ENCODE measurements around the gene YTHDF2.
"Not testable (repeated sequence)": the region's sequence is repeated elsewhere in the genome, so short reads cannot be mapped to it uniquely, and the experiment has no call there.

YTHDF2 gene

DNA sequence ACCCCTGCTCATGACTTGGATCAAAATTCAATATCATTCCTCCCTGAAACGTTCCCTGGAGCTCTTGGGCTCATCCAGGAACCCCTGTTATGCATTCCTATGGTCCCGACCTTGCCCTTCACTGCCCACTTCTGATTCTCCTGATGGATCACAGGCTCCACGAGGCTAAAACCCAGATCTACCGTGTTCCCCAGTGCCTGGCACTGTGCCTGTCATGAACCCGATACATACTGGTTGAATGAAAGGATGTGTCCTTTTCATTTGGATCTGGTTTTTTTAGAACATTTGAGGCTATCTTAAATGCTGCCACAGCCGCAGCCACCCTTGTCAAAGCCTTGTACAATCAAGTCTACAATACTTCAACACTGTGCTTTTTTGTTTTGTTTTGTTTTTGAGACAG is 53.1 kb downstream of the YTHDF2 start:
- no peaks in the 10 kb centered on the region for H3K9me3 ChIP-seq (ENCODE audit: low read depth, low read length)
- no peak overlapping the region for H3K9ac ChIP-seq (ENCODE audit: insufficient read length)
- DNase-seq (ENCODE audit: low read depth, low spot score), result no peak
- H3K36me3 ChIP-seq (ENCODE audit: insufficient read depth, low read length), result no peaks in the 10 kb centered on the region
- no peak overlapping the region for H3K27ac ChIP-seq
- no peak overlapping the region for H3K4me3 ChIP-seq
- TF ChIP-seq POLR2AphosphoS5 (IDR thresholded peaks at IDR 0.05; ENCODE audit: borderline replicate concordance, low read depth, low read length), result no peak
- no peak for TF ChIP-seq EZH2 (IDR thresholded peaks at IDR 0.05)
- no peak for TF ChIP-seq FOXP2 (optimal IDR thresholded peaks at IDR 0.05; ENCODE audit: control extremely low read depth, extremely low read length, insufficient read depth)

DNA sequence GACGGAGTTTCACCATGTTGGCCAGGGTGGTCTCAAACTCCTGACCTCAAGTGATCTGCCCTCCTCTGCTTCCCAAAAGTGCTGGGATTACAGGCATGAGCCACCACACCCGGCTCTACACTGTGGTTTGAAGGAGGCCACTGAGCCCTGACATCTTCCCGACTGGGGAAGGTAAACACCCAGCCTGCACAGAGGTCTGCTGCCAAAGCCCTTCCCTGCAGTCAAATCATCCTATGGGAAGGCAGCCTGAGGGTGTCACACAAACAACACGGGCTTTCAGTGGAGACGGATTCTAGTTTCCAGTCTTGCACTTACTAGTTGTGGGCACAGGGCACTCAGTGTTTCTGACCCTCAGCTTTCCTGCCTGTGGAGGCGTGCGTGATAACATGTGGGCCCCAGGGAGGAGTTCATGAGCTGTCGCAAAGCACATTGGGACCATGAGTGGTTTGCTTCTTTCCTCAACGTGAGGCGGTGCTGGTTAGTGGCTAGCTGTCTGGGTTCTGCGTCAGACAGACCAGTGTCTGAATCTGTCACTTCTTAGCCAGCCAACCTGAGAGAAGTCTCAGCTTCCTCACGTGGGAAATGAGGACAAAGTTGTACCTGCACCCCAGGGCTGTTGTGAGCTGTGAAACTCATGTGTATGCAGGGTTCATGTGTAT is 53.8 kb downstream of the YTHDF2 start:
- TF ChIP-seq FOXP2 (optimal IDR thresholded peaks at IDR 0.05; ENCODE audit: control extremely low read depth, extremely low read length, insufficient read depth) (no peak), EZH2 (IDR thresholded peaks at IDR 0.05) (no peak), POLR2AphosphoS5 (IDR thresholded peaks at IDR 0.05; ENCODE audit: borderline replicate concordance, low read depth, low read length) (no peak)
- Histone ChIP-seq H3K4me3 (no peak overlapping the region), H3K9me3 (ENCODE audit: low read depth, low read length) (no peaks in the 10 kb centered on the region), H3K27ac (no peak overlapping the region), H3K36me3 (ENCODE audit: insufficient read depth, low read length) (no peaks in the 10 kb centered on the region), H3K9ac (ENCODE audit: insufficient read length) (no peak overlapping the region)
- DNase-seq (ENCODE audit: low read depth, low spot score), result no peak

DNA sequence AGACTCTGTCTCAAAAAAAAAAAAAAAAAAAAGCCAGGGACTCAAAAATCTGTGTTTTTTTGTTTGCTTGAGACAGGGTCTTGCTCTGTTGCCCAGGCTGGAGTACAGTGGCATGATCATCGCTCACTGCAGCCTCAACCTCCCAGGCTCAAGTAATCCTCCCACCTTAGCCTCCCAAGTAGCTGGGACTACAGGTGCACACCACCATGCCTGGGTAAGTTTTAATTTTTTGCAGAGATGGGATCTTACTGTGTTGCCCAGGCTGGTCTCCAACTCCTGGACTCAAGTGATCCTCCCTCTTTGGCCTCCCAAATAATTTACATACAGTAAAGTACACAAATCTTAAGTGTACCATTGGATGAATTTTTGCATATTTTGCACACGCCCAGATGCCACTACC is 55.2 kb downstream of the YTHDF2 start:
- H3K9me3 ChIP-seq (ENCODE audit: low read depth, low read length); H3K27ac ChIP-seq; DNase-seq (ENCODE audit: low read depth, low spot score); H3K9ac ChIP-seq (ENCODE audit: insufficient read length); H3K36me3 ChIP-seq (ENCODE audit: insufficient read depth, low read length); H3K4me3 ChIP-seq: not testable (repeated sequence)

DNA sequence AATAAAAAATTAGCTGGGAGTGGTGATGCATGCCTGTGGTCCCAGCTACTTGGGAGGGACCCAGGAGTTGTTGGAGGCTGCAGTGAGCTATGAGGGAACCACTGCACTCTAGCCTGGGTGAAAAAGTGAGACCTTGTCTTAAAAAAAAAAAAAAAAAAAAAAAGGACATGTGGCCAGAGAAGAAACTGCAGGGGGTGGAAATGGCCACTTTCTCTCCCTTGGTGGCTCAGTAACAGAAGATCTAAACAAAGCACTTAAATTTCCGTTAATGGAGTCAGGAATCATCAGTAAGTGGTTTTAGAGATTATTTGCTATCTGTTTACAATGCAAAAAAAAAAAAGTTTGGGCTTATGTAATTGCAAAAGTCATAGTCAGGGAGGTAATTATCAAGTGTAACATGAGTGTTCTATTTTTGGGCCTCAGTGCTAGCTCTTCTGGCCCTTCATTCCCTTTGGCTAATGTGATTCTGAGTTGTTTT is 55.9 kb downstream of the YTHDF2 start:
- no peak for TF ChIP-seq EZH2 (IDR thresholded peaks at IDR 0.05)
- no peak for TF ChIP-seq POLR2AphosphoS5 (IDR thresholded peaks at IDR 0.05; ENCODE audit: borderline replicate concordance, low read depth, low read length)
- TF ChIP-seq FOXP2 (optimal IDR thresholded peaks at IDR 0.05; ENCODE audit: control extremely low read depth, extremely low read length, insufficient read depth), result no peak
- no peak overlapping the region for H3K9ac ChIP-seq (ENCODE audit: insufficient read length)
- DNase-seq (ENCODE audit: low read depth, low spot score), result no peak

DNA sequence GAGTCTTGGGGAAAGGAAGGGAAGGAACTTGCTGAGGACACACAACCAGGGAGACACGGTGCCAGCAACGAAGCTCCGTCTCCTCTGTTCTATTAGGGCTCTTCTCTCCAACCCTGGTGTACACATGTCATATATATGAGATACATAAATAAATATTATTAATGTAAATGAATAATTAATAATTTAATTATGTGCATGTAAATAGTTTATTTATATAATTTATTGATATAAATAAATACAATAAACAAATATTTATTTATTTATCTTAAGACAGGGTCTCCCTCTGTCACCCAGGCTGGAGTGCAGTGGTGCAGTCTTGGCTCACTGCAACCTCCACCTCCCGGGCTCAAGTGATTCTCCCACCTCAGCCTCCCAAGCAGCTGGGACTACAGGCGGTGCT is 57.8 kb downstream of the YTHDF2 start:
- H3K9ac ChIP-seq (ENCODE audit: insufficient read length); H3K9me3 ChIP-seq (ENCODE audit: low read depth, low read length); H3K4me3 ChIP-seq; H3K36me3 ChIP-seq (ENCODE audit: insufficient read depth, low read length); DNase-seq (ENCODE audit: low read depth, low spot score); H3K27ac ChIP-seq: not testable (repeated sequence)

More for the DNA sequence above, 55.9 kb downstream of the YTHDF2 start:
- Histone ChIP-seq H3K9me3 (ENCODE audit: low read depth, low read length) (no peaks in the 10 kb centered on the region), H3K36me3 (ENCODE audit: insufficient read depth, low read length) (no peaks in the 10 kb centered on the region), H3K27ac (no peak overlapping the region), H3K4me3 (no peak overlapping the region)

DNA sequence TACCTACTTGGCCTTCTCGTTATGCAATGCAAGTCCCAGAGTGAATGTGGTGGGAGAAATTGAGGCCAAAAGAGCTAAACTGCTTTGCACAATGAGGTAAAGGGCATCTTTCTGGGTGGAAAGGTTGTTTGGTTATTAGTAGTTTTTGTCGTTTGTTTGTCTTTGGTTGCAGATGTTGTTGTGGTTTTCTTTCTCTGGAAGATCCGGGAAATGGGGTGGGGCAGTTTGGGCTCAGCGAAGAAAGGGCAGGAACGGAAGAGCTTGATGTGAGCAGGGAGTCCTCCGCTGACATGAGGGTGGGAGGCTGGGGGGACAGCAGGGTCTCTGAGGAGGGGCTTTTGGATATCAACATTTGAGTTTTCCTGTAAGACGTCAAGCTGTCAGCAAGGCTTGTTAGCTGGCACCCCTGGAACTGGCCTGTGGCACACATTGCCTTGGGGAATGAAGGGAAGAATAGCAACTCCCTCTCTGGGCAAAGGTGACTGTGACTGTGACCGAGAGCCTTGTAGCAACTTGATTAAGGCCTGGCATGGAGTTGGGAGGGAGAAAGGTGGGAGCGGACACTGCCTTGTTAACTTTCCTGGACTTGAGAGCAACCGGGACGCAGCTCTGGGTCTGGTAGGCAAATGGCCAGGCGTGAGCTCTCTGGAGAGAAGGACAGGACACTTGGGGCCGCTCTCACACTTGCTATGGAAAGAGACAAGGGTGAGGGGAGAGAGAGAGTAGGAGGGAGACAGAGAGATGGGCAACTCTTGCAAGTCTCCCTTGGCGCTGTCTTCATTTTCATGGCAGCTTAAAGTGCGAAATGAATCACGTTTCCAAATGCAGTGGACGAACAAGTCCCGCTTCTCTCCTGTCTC is 59.8 kb downstream of the YTHDF2 start:
- H3K4me3 ChIP-seq, result no peak overlapping the region
- no peak for TF ChIP-seq FOXP2 (optimal IDR thresholded peaks at IDR 0.05; ENCODE audit: control extremely low read depth, extremely low read length, insufficient read depth)
- no peak for TF ChIP-seq POLR2AphosphoS5 (IDR thresholded peaks at IDR 0.05; ENCODE audit: borderline replicate concordance, low read depth, low read length)
- no peak for TF ChIP-seq EZH2 (IDR thresholded peaks at IDR 0.05)

DNA sequence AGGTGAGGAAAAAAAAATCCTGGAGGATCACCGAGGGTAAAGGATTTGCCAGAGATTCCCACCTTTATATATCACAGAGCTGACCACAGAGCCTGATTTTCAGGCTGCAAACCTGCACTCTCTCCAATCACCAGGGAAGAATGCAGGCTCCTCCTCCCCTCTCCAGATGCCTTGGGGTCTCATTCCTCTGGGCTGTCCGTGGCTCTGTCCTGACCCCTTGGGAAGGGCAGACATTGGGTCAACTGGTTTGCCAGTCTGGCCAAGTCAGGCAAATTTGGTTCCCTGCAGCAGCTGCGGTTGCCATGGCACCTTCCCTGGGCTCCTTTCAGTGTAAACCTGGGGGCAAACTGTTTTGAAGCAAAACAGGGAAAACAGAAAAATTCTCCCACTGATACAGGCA is 63.6 kb downstream of the YTHDF2 start:
- no peak overlapping the region for H3K27ac ChIP-seq
- no peak for TF ChIP-seq EZH2 (IDR thresholded peaks at IDR 0.05)
- no peak for TF ChIP-seq POLR2AphosphoS5 (IDR thresholded peaks at IDR 0.05; ENCODE audit: borderline replicate concordance, low read depth, low read length)
- no peak for TF ChIP-seq FOXP2 (optimal IDR thresholded peaks at IDR 0.05; ENCODE audit: control extremely low read depth, extremely low read length, insufficient read depth)
- no peak overlapping the region for H3K9ac ChIP-seq (ENCODE audit: insufficient read length)
- H3K36me3 ChIP-seq (ENCODE audit: insufficient read depth, low read length), result no peaks in the 10 kb centered on the region
- H3K9me3 ChIP-seq (ENCODE audit: low read depth, low read length), result no peaks in the 10 kb centered on the region
- DNase-seq (ENCODE audit: low read depth, low spot score), result no peak
- H3K4me3 ChIP-seq, result no peak overlapping the region

More for the DNA sequence above, 59.8 kb downstream of the YTHDF2 start:
- no peaks in the 10 kb centered on the region for H3K9me3 ChIP-seq (ENCODE audit: low read depth, low read length)
- H3K9ac ChIP-seq (ENCODE audit: insufficient read length), result no peak overlapping the region
- H3K27ac ChIP-seq, result no peak overlapping the region
- no peaks in the 10 kb centered on the region for H3K36me3 ChIP-seq (ENCODE audit: insufficient read depth, low read length)
- no peak for DNase-seq (ENCODE audit: low read depth, low spot score)

DNA sequence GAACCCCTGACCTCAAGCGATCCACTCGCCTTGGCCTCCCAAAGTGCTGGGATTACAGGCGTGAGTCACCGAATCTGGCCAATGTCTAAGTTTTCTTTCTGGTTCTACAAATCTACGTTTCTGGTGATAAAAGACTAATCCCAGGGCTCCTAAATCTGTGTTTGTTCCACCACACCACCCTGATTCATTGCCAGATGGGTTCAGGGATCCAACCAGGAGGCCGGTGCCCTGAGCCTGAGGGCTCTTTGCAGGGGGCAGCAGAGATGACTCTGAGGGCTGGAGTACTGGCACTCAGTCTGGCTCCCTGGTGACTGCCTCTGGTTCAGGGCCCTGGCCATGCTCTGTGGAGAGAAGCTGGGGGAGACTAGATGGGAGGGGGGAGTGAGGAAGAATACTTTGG is 64.7 kb downstream of the YTHDF2 start:
- no peak for DNase-seq (ENCODE audit: low read depth, low spot score)
- no peak for TF ChIP-seq EZH2 (IDR thresholded peaks at IDR 0.05)
- TF ChIP-seq FOXP2 (optimal IDR thresholded peaks at IDR 0.05; ENCODE audit: control extremely low read depth, extremely low read length, insufficient read depth), result no peak
- TF ChIP-seq POLR2AphosphoS5 (IDR thresholded peaks at IDR 0.05; ENCODE audit: borderline replicate concordance, low read depth, low read length), result no peak
- H3K4me3 ChIP-seq, result no peak overlapping the region

More for the DNA sequence above, 64.7 kb downstream of the YTHDF2 start:
- Histone ChIP-seq H3K9ac (ENCODE audit: insufficient read length) (no peak overlapping the region), H3K36me3 (ENCODE audit: insufficient read depth, low read length) (no peaks in the 10 kb centered on the region), H3K9me3 (ENCODE audit: low read depth, low read length) (no peaks in the 10 kb centered on the region), H3K27ac (no peak overlapping the region)

All from SK-N-MC (cell line).